Measurements from ENCODE around the gene NR2E1. TPM values are rescaled to one million over a fixed set of nuclear protein-coding genes. Genes with fewer than 3 reads are reported as not detected.

NR2E1 gene
- total and polyA plus RNA-seq, 2 of the 4 experiments (the other 2 are of a cell fraction): not detected

DNA sequence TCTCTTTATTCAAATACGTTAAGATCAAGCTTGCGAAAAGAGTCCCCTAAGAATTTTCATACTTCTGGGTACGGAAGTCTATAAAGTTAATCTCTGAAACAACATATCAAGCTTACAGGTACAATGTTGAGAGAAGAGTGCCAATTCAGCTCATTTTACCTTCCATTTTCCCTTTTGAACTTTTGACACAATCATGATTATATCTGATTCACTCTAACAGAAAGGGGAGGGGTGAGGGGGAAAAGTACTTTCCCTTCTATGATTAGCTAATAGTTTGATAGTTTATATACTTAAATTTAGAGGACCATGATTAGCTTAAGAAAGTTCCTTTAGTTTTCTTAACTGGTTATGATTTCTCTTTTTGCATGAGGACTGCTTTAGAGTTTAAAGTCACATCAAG is 61.5 kb downstream of the NR2E1 start:
- Histone ChIP-seq H3K9ac (ENCODE audit: low read depth, low read length) (no peak overlapping the region), H3K56ac (ENCODE audit: extremely low read depth, insufficient read depth, low read length) (no peak overlapping the region), H3K9me3 (ENCODE audit: control insufficient read depth, insufficient read depth, low read length) (no peaks in the 10 kb centered on the region), H2AK9ac (replicated peaks; ENCODE audit: low read depth, low read length, poor library complexity) (no peak overlapping the region), H3K4me3 (ENCODE audit: insufficient read depth, low read depth, low read length) (no peak overlapping the region), H3K14ac (replicated peaks; ENCODE audit: low read depth, low read length) (no peak overlapping the region), H4K8ac (ENCODE audit: low read depth in 2 of 2, low read length in 2 of 2) (no peak overlapping the region), H2BK15ac (ENCODE audit: low read depth, low read length) (no peak overlapping the region), H3K79me1 (ENCODE audit: low read depth in 1 of 2, low read length in 2 of 2) (peaks cover 13 to 24% of the 10 kb centered on the region in 2 experiments; a peak in 3 of 4 replicates), H3K27me3 (ENCODE audit: control insufficient read depth, insufficient read depth, low read length) (no peaks in the 10 kb centered on the region), H2BK120ac (ENCODE audit: low read depth, low read length) (no peak overlapping the region), H3K23ac (ENCODE audit: low read depth, low read length) (no peak overlapping the region), H4K91ac (ENCODE audit: insufficient read depth, low read depth, low read length) (no peak overlapping the region), H4K5ac (ENCODE audit: low read depth, low read length) (no peak overlapping the region), H3K9me1 (ENCODE audit: insufficient read depth, low read length) (0 out of 2 replicates have a peak, but pooled peaks cover 2% of the 10 kb centered on the region), H3K18ac (ENCODE audit: low read depth, low read length) (no peak overlapping the region), H2AK5ac (ENCODE audit: low read depth, low read length) (no peak overlapping the region), H3K4ac (ENCODE audit: low read depth, low read length) (no peak overlapping the region), H3K36me3 (ENCODE audit: control insufficient read depth, insufficient read depth, low read length) (peaks cover 3% of the 10 kb centered on the region; the same call in 1 of the 2 replicates), H3K4me1 (ENCODE audit: control insufficient read depth, insufficient read depth, low read length) (no peaks in the 10 kb centered on the region), H2BK20ac (ENCODE audit: low read depth, low read length) (no peak overlapping the region), H2AFZ (replicated peaks; ENCODE audit: low read length, poor library complexity) (no peak overlapping the region), H3K27ac (ENCODE audit: insufficient read depth, low read length) (no peak overlapping the region), H4K20me1 (ENCODE audit: insufficient read depth, low read length) (peaks cover 7% of the 10 kb centered on the region), H3K4me2 (ENCODE audit: low read depth, low read length) (no peak overlapping the region), H2BK5ac (ENCODE audit: low read depth, low read length, poor library complexity, severe bottlenecking) (no peak overlapping the region)
- WGBS, 2 experiments (ENCODE audit: extremely low coverage in 2 of 2, insufficient read length in 1 of 2): no CpG with 5 or more reads among the region's 3 CpGs
- in situ Hi-C loops (cut with MboI; ENCODE audit: low sequenced_read_pairs) (no loop called here), intact Hi-C loops (cut with micrococcal nuclease) (no loop called here), dilution Hi-C loops (cut with HindIII; ENCODE audit: low sequenced_read_pairs, unreplicated experiment) (no loop called here)
- no peak for ATAC-seq (ENCODE audit: low read depth)
- DNase-seq: no peak
- CTCF ChIA-PET: interaction anchor here (0.5 kb wide), 1 partner anchor 1386 kb away, joined by 3 read pairs; no protein-coding TSS in a partner anchor
- BruUV-seq (replicated peaks): no TSS peak
- no peak for TF ChIP-seq NFE2L2 (IDR thresholded peaks at IDR 0.05; ENCODE audit: low read depth, low read length)
- TF ChIP-seq, protein P1, sequence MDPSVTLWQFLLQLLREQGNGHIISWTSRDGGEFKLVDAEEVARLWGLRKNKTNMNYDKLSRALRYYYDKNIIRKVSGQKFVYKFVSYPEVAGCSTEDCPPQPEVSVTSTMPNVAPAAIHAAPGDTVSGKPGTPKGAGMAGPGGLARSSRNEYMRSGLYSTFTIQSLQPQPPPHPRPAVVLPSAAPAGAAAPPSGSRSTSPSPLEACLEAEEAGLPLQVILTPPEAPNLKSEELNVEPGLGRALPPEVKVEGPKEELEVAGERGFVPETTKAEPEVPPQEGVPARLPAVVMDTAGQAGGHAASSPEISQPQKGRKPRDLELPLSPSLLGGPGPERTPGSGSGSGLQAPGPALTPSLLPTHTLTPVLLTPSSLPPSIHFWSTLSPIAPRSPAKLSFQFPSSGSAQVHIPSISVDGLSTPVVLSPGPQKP (IDR thresholded peaks at IDR 0.05; ENCODE audit: borderline replicate concordance, low read depth, low read length): no peak
- TF ChIP-seq MXI1 (IDR thresholded peaks at IDR 0.05; ENCODE audit: borderline replicate concordance, low read depth, low read length): no peak
- no peak for TF ChIP-seq FOS (IDR thresholded peaks at IDR 0.05; ENCODE audit: low read depth, low read length)
- no peak for TF ChIP-seq RFX5 (IDR thresholded peaks at IDR 0.05; ENCODE audit: low read depth, low read length)
- no peak for TF ChIP-seq SMC3 (IDR thresholded peaks at IDR 0.05; ENCODE audit: low read depth, low read length)
- no peak for TF ChIP-seq RAD21 (IDR thresholded peaks at IDR 0.05; ENCODE audit: low read length)
- no peak for TF ChIP-seq CHD1 (IDR thresholded peaks at IDR 0.05; ENCODE audit: low read depth, low read length)
- no peak for TF ChIP-seq RCOR1 (IDR thresholded peaks at IDR 0.05; ENCODE audit: insufficient replicate concordance, low read length)
- no peak for TF ChIP-seq CTCF (conservative IDR thresholded peaks at IDR 0.05; ENCODE audit: low read depth, low read length)
- TF ChIP-seq CEBPB (IDR thresholded peaks at IDR 0.05; ENCODE audit: low read depth, low read length): no peak
- no peak for TF ChIP-seq BHLHE40 (IDR thresholded peaks at IDR 0.05; ENCODE audit: low read depth, low read length)
- TF ChIP-seq MAFK (IDR thresholded peaks at IDR 0.05; ENCODE audit: low read depth, low read length): no peak
- no peak for TF ChIP-seq POLR2A (IDR thresholded peaks at IDR 0.05; ENCODE audit: low read depth, low read length)
- TF ChIP-seq, protein P2, sequence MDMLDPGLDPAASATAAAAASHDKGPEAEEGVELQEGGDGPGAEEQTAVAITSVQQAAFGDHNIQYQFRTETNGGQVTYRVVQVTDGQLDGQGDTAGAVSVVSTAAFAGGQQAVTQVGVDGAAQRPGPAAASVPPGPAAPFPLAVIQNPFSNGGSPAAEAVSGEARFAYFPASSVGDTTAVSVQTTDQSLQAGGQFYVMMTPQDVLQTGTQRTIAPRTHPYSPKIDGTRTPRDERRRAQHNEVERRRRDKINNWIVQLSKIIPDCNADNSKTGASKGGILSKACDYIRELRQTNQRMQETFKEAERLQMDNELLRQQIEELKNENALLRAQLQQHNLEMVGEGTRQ (IDR thresholded peaks at IDR 0.05; ENCODE audit: low read depth, low read length): no peak
- TF ChIP-seq MAZ (IDR thresholded peaks at IDR 0.05; ENCODE audit: borderline replicate concordance, low read depth, low read length): no peak
- POLR2A ChIA-PET (ENCODE audit: unreplicated experiment): no interaction called here

Data from IMR-90 (cell line).